Left lung (tissue), 10 donors: ENCODE measurements around the gene MRPS11. TPM values are rescaled to one million over a fixed set of nuclear protein-coding genes. Genes with fewer than 3 reads are reported as not detected.

Experiments used
- ATAC-seq: fragments of 200-7000 bp; cut with Tn5 transposase; one replicate; pipeline ENCODE4 v1.9.1; 2020; ENCODE audit warnings: moderate library complexity
- DNase-seq, 4 donors: peaks; one replicate each; pipeline ENCODE4 v3.0.0-alpha.2; 2013 to 2020
- H3K27ac ChIP-seq, 2 donors: fragments of 200-600 bp; sonication (generic) in 1 of 2; one replicate each; pipeline versions ENCODE4 v1.5.0 to v1.8.0; 2020 to 2021
- H3K27me3 ChIP-seq, 2 donors: fragments of 200-600 bp; sonication (generic) in 1 of 2; one replicate each; pipeline versions ENCODE4 v1.5.0 to v1.8.0; 2020 to 2021
- H3K36me3 ChIP-seq, 2 donors: fragments of 200-600 bp; sonication (generic) in 1 of 2; one replicate each; pipeline versions ENCODE4 v1.5.0 to v1.8.0; 2020 to 2021
- H3K4me1 ChIP-seq, 2 donors: fragments of 200-600 bp; one replicate each; pipeline ENCODE4 v1.8.0; 2021
- H3K4me3 ChIP-seq, 2 donors: fragments of 200-600 bp; sonication (generic) in 1 of 2; one replicate each; pipeline versions ENCODE4 v1.5.0 to v1.8.0; 2020 to 2021; ENCODE audit warnings: mild to moderate bottlenecking in 1 of 2
- H3K9me3 ChIP-seq, 2 donors: fragments of 200-600 bp; sonication (generic) in 1 of 2; one replicate each; pipeline versions ENCODE4 v1.5.0 to v1.8.0; 2020 to 2021
- CTCF ChIP-seq, 2 donors: fragments of 200-600 bp; sonication (generic) in 1 of 2; IDR thresholded peaks; one replicate each; pipeline versions ENCODE4 v1.5.0 to v1.8.0; 2021; ENCODE audit warnings: antibody characterized with exemption in 2 of 2
- intact Hi-C, 2 donors: fragments of 100-400 bp; cut with DNase I; formaldehyde crosslinking; loops; one replicate each; pipeline versions ENCODE4 v1.11.2 to v1.14.2; 2022
- polyA plus RNA-seq, 6 donors: library from polyadenylated mRNA; unstranded; fragments of 120-200 nt; gene quantifications; one replicate each; pipeline ENCODE4 v1.2.1, GENCODE V29; 2013; ENCODE audit not compliant: insufficient read length in 6 of 6
- total RNA-seq, 2 donors: library from RNA; stranded (reverse); fragmentation: NEBNext Ultra II Directional; extraction: Animal tissue kit (Norgen Biotek cat#: 25700); gene quantifications; one replicate each; pipeline ENCODE4 v1.2.1, GENCODE V29; 2021
- donor health status: DM: no; HTN: yes; CAD: no.
- donor health status: DM: no; HTN: no; CAD: no.

Gene MRPS11
- total and polyA plus RNA-seq, 8 donors, result 35.2 to 45.9 (median 40.4) TPM

GRCh38 chr15:88504445-88504844 lies 36.9 kb downstream of the MRPS11 start:
- H3K27me3 ChIP-seq, result no peaks in the 10 kb centered on the region
- no peak overlapping the region for H3K27ac ChIP-seq
- H3K4me1 ChIP-seq, result no peaks in the 10 kb centered on the region
- H3K36me3 ChIP-seq, result peaks cover 0 to 5% of the 10 kb centered on the region in 2 donors
- ATAC-seq, result no peak
- TF ChIP-seq CTCF (IDR thresholded peaks at IDR 0.05), result no peak
- H3K4me3 ChIP-seq, result no peak overlapping the region
- intact Hi-C loops, result no loop called here
- H3K9me3 ChIP-seq, result no peaks in the 10 kb centered on the region
- DNase-seq, result no peak

GRCh38 chr15:88505721-88506120 lies 38.2 kb downstream of the MRPS11 start:
- TF ChIP-seq CTCF (IDR thresholded peaks at IDR 0.05), result no peak
- DNase-seq, result no peak
- no peak for ATAC-seq

GRCh38 chr15:88506628-88507027 lies 39.1 kb downstream of the MRPS11 start:
- intact Hi-C loops, result no loop called here
- Histone ChIP-seq H3K36me3 (peaks cover 0 to 19% of the 10 kb centered on the region in 2 donors), H3K4me1 (no peaks in the 10 kb centered on the region), H3K9me3 (no peaks in the 10 kb centered on the region), H3K4me3 (no peak overlapping the region), H3K27ac (no peak overlapping the region), H3K27me3 (no peaks in the 10 kb centered on the region)
- no peak for TF ChIP-seq CTCF (IDR thresholded peaks at IDR 0.05)
- no peak for DNase-seq
- ATAC-seq, result no peak

More at GRCh38 chr15:88505721-88506120, 38.2 kb downstream of the MRPS11 start:
- Histone ChIP-seq H3K27ac (no peak overlapping the region), H3K4me1 (no peaks in the 10 kb centered on the region), H3K27me3 (no peaks in the 10 kb centered on the region), H3K9me3 (no peaks in the 10 kb centered on the region), H3K4me3 (no peak overlapping the region), H3K36me3 (peaks cover 0 to 13% of the 10 kb centered on the region in 2 donors)
- intact Hi-C loops, result no loop called here

- no peak for TF ChIP-seq CTCF (IDR thresholded peaks at IDR 0.05)
- Histone ChIP-seq H3K36me3 (peaks cover 0 to 35% of the 10 kb centered on the region in 2 donors), H3K9me3 (no peaks in the 10 kb centered on the region), H3K27ac (no peak overlapping the region), H3K27me3 (no peaks in the 10 kb centered on the region), H3K4me3 (no peak overlapping the region), H3K4me1 (no peaks in the 10 kb centered on the region)
- intact Hi-C loops, result no loop called here
- ATAC-seq (no peak), DNase-seq (no peak)
These were observed 41.8 kb downstream of the MRPS11 start for GRCh38 chr15:88509321-88509720.

GRCh38 chr15:88509964-88510363 lies 42.5 kb downstream of the MRPS11 start:
- intact Hi-C loops, result no loop called here
- H3K36me3 ChIP-seq, result peaks cover 0 to 37% of the 10 kb centered on the region in 2 donors
- ATAC-seq (no peak), DNase-seq (no peak)
- H3K4me3 ChIP-seq, result no peak overlapping the region
- H3K4me1 ChIP-seq, result no peaks in the 10 kb centered on the region
- TF ChIP-seq CTCF (IDR thresholded peaks at IDR 0.05), result no peak
- no peak overlapping the region for H3K27ac ChIP-seq
- no peaks in the 10 kb centered on the region for H3K27me3 ChIP-seq
- H3K9me3 ChIP-seq, result no peaks in the 10 kb centered on the region
